PC-3 (cell line): ENCODE measurements around the gene RCBTB2. TPM values are rescaled to one million over a fixed set of nuclear protein-coding genes. Genes with fewer than 3 reads are reported as not detected.
A peak's percentile ranks its signal among the peaks of the same experiment; 100 is the strongest.
"Not testable (repeated sequence)": the region's sequence is repeated elsewhere in the genome, so short reads cannot be mapped to it uniquely, and the experiment has no call there.

Experiments
- ATAC-seq: fragments of 200-7000 bp; cut with Tn5 transposase; 2 replicates; pipeline ENCODE4 v1.9.1; 2020; ENCODE audit warnings: mild to moderate bottlenecking, moderate library complexity
- BruUV-seq: library from RNA; stranded (reverse); fragments of 400-500 nt; replicated peaks from 2 replicates; lab custom pipeline; 2021; lab: Mats Ljungman, UMichigan
- CTCF ChIA-PET: fragments of 300-600 bp; sonication (Branson Sonifier 250); formaldehyde crosslinking; loops from one replicate; lab custom pipeline; 2022; ENCODE audit warnings: antibody characterized with exemption; lab: Charles Lee
- POLR2A ChIA-PET: fragments of 300-600 bp; sonication (Branson Sonifier 250); formaldehyde crosslinking; loops from one replicate; lab custom pipeline; 2022; ENCODE audit warnings: antibody characterized with exemption; ENCODE audit not compliant: unreplicated experiment; lab: Charles Lee
- DNase-seq: peaks from one replicate; pipeline ENCODE4 v3.0.0-alpha.2; 2015
- H2AFZ ChIP-seq: fragments of 300-600 bp; sonication (generic); 2 replicates; pipeline ENCODE4 v1.6.0; 2016; ENCODE audit warnings: antibody characterized with exemption, low read length
- H3F3A ChIP-seq: fragments of 300-600 bp; sonication (generic); one replicate; pipeline ENCODE4 v1.6.0; 2017; ENCODE audit warnings: antibody characterized with exemption, low read length, control low read depth, mild to moderate bottlenecking; ENCODE audit not compliant: unreplicated experiment
- H3K27ac ChIP-seq: fragments of 300-600 bp; sonication (generic); 2 replicates; pipeline ENCODE4 v1.5.1; 2016; ENCODE audit warnings: mild to moderate bottlenecking, low read length
- H3K27me3 ChIP-seq: fragments of 300-600 bp; sonication (generic); 2 replicates; pipeline ENCODE4 v1.6.1; 2016; ENCODE audit warnings: low read length, mixed read lengths
- H3K36me3 ChIP-seq: fragments of 300-600 bp; sonication (generic); 2 replicates; pipeline ENCODE4 v1.6.1; 2016; ENCODE audit warnings: low read depth, mixed run types, low read length, mixed read lengths
- H3K4me1 ChIP-seq: fragments of 300-600 bp; sonication (generic); 2 replicates; pipeline ENCODE4 v1.5.1; 2016; ENCODE audit warnings: low read length; ENCODE audit not compliant: insufficient read depth
- H3K4me2 ChIP-seq: fragments of 300-600 bp; sonication (generic); 2 replicates; pipeline ENCODE4 v1.6.0; 2016; ENCODE audit warnings: low read length
- H3K4me3 ChIP-seq: fragments of 300-600 bp; sonication (generic); 2 replicates; pipeline ENCODE4 v1.5.1; 2016; ENCODE audit warnings: mild to moderate bottlenecking, low read length, mixed read lengths
- H3K79me2 ChIP-seq: fragments of 300-600 bp; sonication (generic); 2 replicates; pipeline ENCODE4 v1.6.1; 2017; ENCODE audit warnings: low read length, mixed read lengths
- H3K9ac ChIP-seq: fragments of 300-600 bp; sonication (generic); 2 replicates; pipeline ENCODE4 v1.6.0; 2016; ENCODE audit warnings: mild to moderate bottlenecking, low read length
- H3K9me2 ChIP-seq: fragments of 300-600 bp; sonication (generic); replicated peaks from 2 replicates; pipeline ENCODE4 v1.6.1; 2016; ENCODE audit warnings: mixed run types, low read length, mixed read lengths
- H3K9me3 ChIP-seq: fragments of 300-600 bp; sonication (generic); 2 replicates; pipeline ENCODE4 v1.6.1; 2016; ENCODE audit warnings: low read length, mixed read lengths
- H4K20me1 ChIP-seq: fragments of 300-600 bp; sonication (generic); 2 replicates; pipeline ENCODE4 v1.6.1; 2016; ENCODE audit warnings: low read length, mixed read lengths
- EZH2 ChIP-seq: fragments of 300-600 bp; sonication (generic); IDR thresholded peaks from one replicate; pipeline ENCODE4 v1.6.1; 2017; ENCODE audit warnings: antibody characterized with exemption, mild to moderate bottlenecking, low read length; ENCODE audit not compliant: unreplicated experiment
- EZH2phosphoT487 ChIP-seq: fragments of 300-600 bp; sonication (generic); IDR thresholded peaks from 2 replicates; pipeline ENCODE4 v1.6.1; 2018; ENCODE audit warnings: mild to moderate bottlenecking, antibody characterized with exemption, low read length, borderline replicate concordance
- intact Hi-C: fragments of 100-400 bp; cut with micrococcal nuclease; formaldehyde crosslinking; loops from 2 replicates; pipeline ENCODE4 v1.9.0; 2023
- total RNA-seq: library from RNA; depleted of rRNA; stranded (reverse); fragments of >200 nt; gene quantifications from 2 replicates; pipeline ENCODE4 v1.2.3, GENCODE V29; 2014
- TF ChIP-seq, protein P1 (sequence below): fragments of 300-600 bp; sonication (generic); conservative IDR thresholded peaks from 2 replicates; pipeline ENCODE4 v1.5.1; 2017; ENCODE audit warnings: antibody characterized with exemption, low read depth, mild to moderate bottlenecking, low read length

Gene RCBTB2
- total RNA-seq, 1 experiment from 2014 or later = 2.5 TPM

DNA sequence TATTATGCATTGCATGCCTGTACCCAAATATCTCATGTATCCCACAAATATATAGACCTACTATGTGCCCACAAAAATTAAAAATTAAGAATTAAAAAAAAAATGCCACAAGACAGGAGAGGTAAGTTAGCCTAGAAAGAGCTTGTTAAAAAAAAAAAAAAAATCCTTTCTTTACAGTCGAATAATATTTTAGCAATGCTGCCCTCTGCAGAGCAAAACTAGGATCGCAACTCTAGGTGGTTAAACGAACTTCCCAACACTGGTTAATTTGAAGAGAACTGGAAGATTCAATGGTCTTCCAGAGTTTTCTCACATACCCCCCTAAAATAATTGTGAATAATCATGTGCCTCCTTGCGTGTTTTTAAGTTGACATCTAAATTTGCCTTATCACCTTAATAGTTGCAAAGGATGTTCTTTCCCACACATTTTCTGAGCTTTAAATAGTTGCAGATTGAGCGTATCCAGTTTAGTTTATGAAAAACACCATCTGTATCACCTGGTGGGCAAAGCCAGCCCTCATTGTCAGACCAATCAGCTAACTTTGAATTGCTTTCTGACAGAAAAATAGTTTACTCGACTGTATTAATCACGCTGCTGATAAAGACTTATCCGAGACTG lies 47.4 kb upstream of the RCBTB2 start:
- Histone ChIP-seq H3K9me3 (no peaks in the 10 kb centered on the region), H3K9ac (no peak overlapping the region), H4K20me1 (no peaks in the 10 kb centered on the region), H3K27ac (no peak overlapping the region), H3K4me2 (no peak overlapping the region), H3K27me3 (no peaks in the 10 kb centered on the region), H3K36me3 (no peaks in the 10 kb centered on the region; the same call in 1 of the 2 replicates), H2AFZ (no peak overlapping the region), H3K4me1 (peaks cover 19% of the 10 kb centered on the region), H3K4me3 (no peak overlapping the region), H3K79me2 (no peaks in the 10 kb centered on the region), H3F3A (no peaks in the 10 kb centered on the region), H3K9me2 (no peaks in the 10 kb centered on the region)
- peak; percentile 19; the same call in 1 of the 2 replicates for ATAC-seq
- intact Hi-C loops = loop anchor here (1.0 to 10.0 kb wide), 4 partner anchors 47 to 345 kb away; partner anchors contain the start of genes ITM2B and RCBTB2
- TF ChIP-seq EZH2 = no peak
- TF ChIP-seq, protein P1, sequence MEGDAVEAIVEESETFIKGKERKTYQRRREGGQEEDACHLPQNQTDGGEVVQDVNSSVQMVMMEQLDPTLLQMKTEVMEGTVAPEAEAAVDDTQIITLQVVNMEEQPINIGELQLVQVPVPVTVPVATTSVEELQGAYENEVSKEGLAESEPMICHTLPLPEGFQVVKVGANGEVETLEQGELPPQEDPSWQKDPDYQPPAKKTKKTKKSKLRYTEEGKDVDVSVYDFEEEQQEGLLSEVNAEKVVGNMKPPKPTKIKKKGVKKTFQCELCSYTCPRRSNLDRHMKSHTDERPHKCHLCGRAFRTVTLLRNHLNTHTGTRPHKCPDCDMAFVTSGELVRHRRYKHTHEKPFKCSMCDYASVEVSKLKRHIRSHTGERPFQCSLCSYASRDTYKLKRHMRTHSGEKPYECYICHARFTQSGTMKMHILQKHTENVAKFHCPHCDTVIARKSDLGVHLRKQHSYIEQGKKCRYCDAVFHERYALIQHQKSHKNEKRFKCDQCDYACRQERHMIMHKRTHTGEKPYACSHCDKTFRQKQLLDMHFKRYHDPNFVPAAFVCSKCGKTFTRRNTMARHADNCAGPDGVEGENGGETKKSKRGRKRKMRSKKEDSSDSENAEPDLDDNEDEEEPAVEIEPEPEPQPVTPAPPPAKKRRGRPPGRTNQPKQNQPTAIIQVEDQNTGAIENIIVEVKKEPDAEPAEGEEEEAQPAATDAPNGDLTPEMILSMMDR = peak; percentile 71
- no peak for TF ChIP-seq EZH2phosphoT487
- BruUV-seq = no TSS peak
- ChIA-PET POLR2A (interaction anchor here (0.6 kb wide), 2 partner anchors 52 to 258 kb away, joined by 3 to 7 read pairs; no protein-coding TSS in a partner anchor), CTCF (interaction anchor here (0.5 to 1.6 kb wide), 19 partner anchors 21 to 488 kb away, joined by 3 to 31 read pairs (median 4); no protein-coding TSS in a partner anchor)
- peak; percentile 80 for DNase-seq

DNA sequence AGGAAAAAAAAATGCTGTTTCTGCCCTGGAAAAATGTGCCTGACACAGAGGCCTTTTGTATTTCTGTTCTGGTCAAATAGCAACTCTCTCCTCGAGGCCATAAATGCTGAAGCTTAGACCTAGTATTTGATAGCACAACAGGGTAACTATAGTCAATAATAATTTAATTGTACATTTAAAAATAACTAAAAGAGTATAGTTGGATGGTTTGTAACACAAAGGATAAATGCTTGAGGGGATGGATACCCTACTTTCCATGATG lies 47.0 kb upstream of the RCBTB2 start:
- not testable (repeated sequence) for H3K4me3 ChIP-seq, H3K27ac ChIP-seq, H3K9me3 ChIP-seq, H3K4me2 ChIP-seq, DNase-seq, H2AFZ ChIP-seq, H3F3A ChIP-seq, H3K9ac ChIP-seq, H3K36me3 ChIP-seq, H4K20me1 ChIP-seq, ATAC-seq, H3K79me2 ChIP-seq, H3K9me2 ChIP-seq, H3K27me3 ChIP-seq, BruUV-seq
- H3K4me1 ChIP-seq = peaks cover 15% of the 10 kb centered on the region
- CTCF ChIA-PET = interaction anchor here (0.5 to 1.6 kb wide), 19 partner anchors 22 to 488 kb away, joined by 3 to 31 read pairs (median 4); no protein-coding TSS in a partner anchor
- intact Hi-C loops = loop anchor here (1.0 to 10.0 kb wide), 4 partner anchors 47 to 345 kb away; partner anchors contain the start of genes ITM2B and RCBTB2
- POLR2A ChIA-PET = interaction anchor here (0.6 kb wide), 2 partner anchors 52 to 257 kb away, joined by 3 to 7 read pairs; no protein-coding TSS in a partner anchor

DNA sequence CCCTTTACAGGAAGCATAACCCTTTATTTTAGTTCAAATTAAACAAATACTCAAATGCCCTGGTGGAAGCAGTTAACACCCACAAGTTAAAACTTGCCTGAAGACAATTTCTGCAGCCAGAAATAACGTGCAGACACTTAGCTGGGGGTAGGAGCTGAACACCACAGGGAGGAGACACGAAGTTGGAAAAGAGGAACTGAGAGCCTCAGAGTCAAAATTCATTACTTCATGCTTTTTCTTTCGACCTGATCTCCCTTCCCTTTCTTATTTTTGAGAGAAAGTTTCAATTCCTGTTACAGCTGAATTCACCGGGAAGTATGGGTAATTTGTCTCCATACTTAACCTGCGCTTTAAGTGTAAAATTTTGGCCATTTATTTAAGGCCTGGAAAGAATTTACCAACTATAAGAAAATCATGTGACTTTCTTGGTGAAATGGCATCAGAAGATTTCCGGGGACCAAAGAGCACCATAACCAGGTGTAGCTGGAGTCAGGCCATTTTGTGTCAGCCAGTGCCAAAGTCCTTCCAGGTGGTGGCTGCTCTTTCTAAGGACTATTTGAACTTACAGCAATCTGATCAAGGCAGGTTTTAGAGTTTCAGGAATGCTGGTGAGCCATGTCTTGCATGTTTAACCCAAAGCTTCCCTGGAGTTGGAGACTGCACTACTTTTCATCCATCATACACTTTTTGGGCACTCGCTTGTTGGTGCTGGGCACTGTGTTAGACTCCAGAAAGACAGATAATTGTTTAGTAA lies 46.5 kb upstream of the RCBTB2 start:
- Histone ChIP-seq H3K36me3 (no peaks in the 10 kb centered on the region; the same call in 1 of the 2 replicates), H3K4me3 (no peak overlapping the region), H3F3A (no peaks in the 10 kb centered on the region), H3K27ac (no peak overlapping the region), H3K9ac (no peak overlapping the region), H3K9me2 (no peaks in the 10 kb centered on the region), H3K27me3 (no peaks in the 10 kb centered on the region), H3K4me2 (no peak overlapping the region), H4K20me1 (no peaks in the 10 kb centered on the region), H3K79me2 (no peaks in the 10 kb centered on the region), H3K4me1 (peaks cover 10% of the 10 kb centered on the region), H2AFZ (no peak overlapping the region), H3K9me3 (no peaks in the 10 kb centered on the region)
- no peak for TF ChIP-seq EZH2
- ATAC-seq (no peak), DNase-seq (no peak)
- POLR2A ChIA-PET = interaction anchor here (0.6 kb wide), 2 partner anchors 51 to 257 kb away, joined by 3 to 7 read pairs; no protein-coding TSS in a partner anchor
- no TSS peak for BruUV-seq
- intact Hi-C loops = no loop called here
- CTCF ChIA-PET = interaction anchor here (0.5 to 1.6 kb wide), 19 partner anchors 22 to 487 kb away, joined by 3 to 31 read pairs (median 4); no protein-coding TSS in a partner anchor
